Measurements from ENCODE around the gene CD200R1L. TPM values are rescaled to one million over a fixed set of nuclear protein-coding genes. Genes with fewer than 3 reads are reported as not detected.

The CD200R1L gene
- total and polyA plus RNA-seq, 2 of the 4 experiments (the other 2 are of a cell fraction): not detected

GRCh38 chr3:112799946-112800345, 46.7 kb downstream of the CD200R1L start:
- Histone ChIP-seq H4K20me1 (ENCODE audit: insufficient read depth, low read length) (no peaks in the 10 kb centered on the region), H2BK20ac (ENCODE audit: low read depth, low read length) (no peak overlapping the region), H3K4ac (ENCODE audit: low read depth, low read length) (no peak overlapping the region; the same call in 1 of the 2 replicates), H2BK120ac (ENCODE audit: low read depth, low read length) (no peak overlapping the region), H3K9me1 (ENCODE audit: insufficient read depth, low read length) (no peaks in the 10 kb centered on the region; the same call in 1 of the 2 replicates), H2AFZ (replicated peaks; ENCODE audit: low read length, poor library complexity) (no peak overlapping the region), H3K36me3 (ENCODE audit: control insufficient read depth, insufficient read depth, low read length) (no peaks in the 10 kb centered on the region), H3K27me3 (ENCODE audit: control insufficient read depth, insufficient read depth, low read length) (no peaks in the 10 kb centered on the region), H2BK15ac (ENCODE audit: low read depth, low read length) (no peak overlapping the region), H3K79me1 (ENCODE audit: low read depth in 1 of 2, low read length in 2 of 2) (no peaks in the 10 kb centered on the region), H3K9me3 (ENCODE audit: control insufficient read depth, insufficient read depth, low read length) (no peaks in the 10 kb centered on the region), H3K4me1 (ENCODE audit: control insufficient read depth, insufficient read depth, low read length) (peaks cover 3% of the 10 kb centered on the region; the same call in 1 of the 2 replicates), H3K9ac (ENCODE audit: low read depth, low read length) (no peak overlapping the region), H2AK5ac (ENCODE audit: low read depth, low read length) (no peak overlapping the region), H2BK5ac (ENCODE audit: low read depth, low read length, poor library complexity, severe bottlenecking) (peak overlapping the region; percentile 45), H4K8ac (ENCODE audit: low read depth in 2 of 2, low read length in 2 of 2) (peak overlapping the region in 1 of 2 experiments; percentile 63; a peak in 2 of 4 replicates), H3K23ac (ENCODE audit: low read depth, low read length) (peak overlapping the region; percentile 20; the same call in 1 of the 2 replicates), H4K5ac (ENCODE audit: low read depth, low read length) (peak overlapping the region; percentile 60; the same call in 1 of the 2 replicates), H2AK9ac (replicated peaks; ENCODE audit: low read depth, low read length, poor library complexity) (no peak overlapping the region), H3K4me2 (ENCODE audit: low read depth, low read length) (peak overlapping the region; percentile 49; the same call in 1 of the 2 replicates), H3K18ac (ENCODE audit: low read depth, low read length) (peak overlapping the region; percentile 46; the same call in 1 of the 2 replicates), H3K27ac (ENCODE audit: insufficient read depth, low read length) (no peak overlapping the region), H4K91ac (ENCODE audit: insufficient read depth, low read depth, low read length) (0 out of 2 replicates have a peak overlapping the region, but pooled peaks have one; percentile 24), H3K4me3 (ENCODE audit: insufficient read depth, low read depth, low read length) (no peak overlapping the region), H3K56ac (ENCODE audit: extremely low read depth, insufficient read depth, low read length) (no peak overlapping the region), H3K14ac (replicated peaks; ENCODE audit: low read depth, low read length) (peak overlapping the region; percentile 74)
- DNase-seq (peak; percentile 36), ATAC-seq (ENCODE audit: low read depth) (peak; percentile 54; the same call in 1 of the 2 replicates)
- dilution Hi-C loops (cut with HindIII; ENCODE audit: low sequenced_read_pairs, unreplicated experiment): no loop called here
- intact Hi-C loops (cut with micrococcal nuclease): no loop called here
- CTCF ChIA-PET: interaction anchor here (0.6 kb wide), 1 partner anchor 123 kb away, joined by 3 read pairs; no protein-coding TSS in a partner anchor
- POLR2A ChIA-PET (ENCODE audit: unreplicated experiment): no interaction called here
- TF ChIP-seq MAFK (IDR thresholded peaks at IDR 0.05; ENCODE audit: low read depth, low read length) (no peak), CTCF (conservative IDR thresholded peaks at IDR 0.05; ENCODE audit: low read depth, low read length) (no peak), BHLHE40 (IDR thresholded peaks at IDR 0.05; ENCODE audit: low read depth, low read length) (no peak), NFE2L2 (IDR thresholded peaks at IDR 0.05; ENCODE audit: low read depth, low read length) (no peak), RFX5 (IDR thresholded peaks at IDR 0.05; ENCODE audit: low read depth, low read length) (no peak), RCOR1 (IDR thresholded peaks at IDR 0.05; ENCODE audit: insufficient replicate concordance, low read length) (no peak), USF2 (IDR thresholded peaks at IDR 0.05; ENCODE audit: low read depth, low read length) (no peak), FOS (IDR thresholded peaks at IDR 0.05; ENCODE audit: low read depth, low read length) (no peak), MAZ (IDR thresholded peaks at IDR 0.05; ENCODE audit: borderline replicate concordance, low read depth, low read length) (no peak)
- in situ Hi-C loops (cut with MboI; ENCODE audit: low sequenced_read_pairs): no loop called here
- no TSS peak for BruUV-seq (replicated peaks)
